Keratinocyte (primary cell): Measurements from ENCODE around the gene ARL15. TPM values are rescaled to one million over a fixed set of nuclear protein-coding genes. Genes with fewer than 3 reads are reported as not detected.

Experiments
- DNase-seq: peaks from one replicate; pipeline ENCODE4 v3.0.0-alpha.2; 2011; ENCODE audit warnings: low read depth, missing footprints, low spot score
- FAIRE-seq: peaks from 2 replicates; lab custom pipeline; 2011; peaks lifted over from hg19 to GRCh38; lab: Jason Lieb, UNC
- H2AFZ ChIP-seq: 2 replicates; pipeline ENCODE4 v1.6.0; 2012; ENCODE audit warnings: low read length, control low read depth, inconsistent platforms; ENCODE audit not compliant: control insufficient read depth
- H3K27ac ChIP-seq: 2 replicates; pipeline ENCODE4 v1.5.1; 2011; ENCODE audit warnings: low read length; ENCODE audit not compliant: control insufficient read depth, insufficient read depth
- H3K27me3 ChIP-seq: 3 replicates; pipeline ENCODE4 v1.6.0; 2011; ENCODE audit warnings: low read length; ENCODE audit not compliant: control insufficient read depth, insufficient read depth; ENCODE audit errors: extremely low read depth
- H3K36me3 ChIP-seq, 2 experiments: 2 replicates in 1 of 2; 3 replicates in 1 of 2; pipeline ENCODE4 v1.5.1; 2011; ENCODE audit warnings: low read length in 2 of 2, mild to moderate bottlenecking in 1 of 2; ENCODE audit not compliant: control insufficient read depth in 2 of 2, insufficient read depth in 2 of 2; ENCODE audit errors: extremely low read depth in 1 of 2
- H3K4me1 ChIP-seq: 3 replicates; pipeline ENCODE4 v1.5.1; 2011; ENCODE audit warnings: low read length; ENCODE audit not compliant: control insufficient read depth, insufficient read depth; ENCODE audit errors: extremely low read depth
- H3K4me2 ChIP-seq: 3 replicates; pipeline ENCODE4 v1.6.0; 2011; ENCODE audit warnings: low read depth, low read length; ENCODE audit not compliant: control insufficient read depth, insufficient read depth; ENCODE audit errors: extremely low read depth
- H3K4me3 ChIP-seq, 3 experiments: fragments of 200-600 bp in 1 of 3; sonication (generic) in 1 of 3; 2 replicates in 2 of 3; 3 replicates in 1 of 3; pipeline ENCODE4 v1.5.1; 2011 to 2016; ENCODE audit warnings: low read length in 3 of 3, mild to moderate bottlenecking in 3 of 3, control low read depth in 2 of 3, inconsistent platforms in 1 of 3, low read depth in 1 of 3, mixed read lengths in 1 of 3, mixed run types in 1 of 3, moderate library complexity in 1 of 3; ENCODE audit not compliant: control insufficient read depth in 2 of 3, insufficient read depth in 2 of 3; ENCODE audit errors: extremely low read depth in 1 of 3
- H3K79me2 ChIP-seq: 2 replicates; pipeline ENCODE4 v1.6.0; 2012; ENCODE audit warnings: low read length; ENCODE audit not compliant: control insufficient read depth, insufficient read depth
- H3K9ac ChIP-seq: 3 replicates; pipeline ENCODE4 v1.6.0; 2011; ENCODE audit warnings: low read length; ENCODE audit not compliant: control insufficient read depth, insufficient read depth; ENCODE audit errors: extremely low read depth
- H3K9me1 ChIP-seq: 3 replicates; pipeline ENCODE4 v1.6.0; 2011; ENCODE audit warnings: low read length; ENCODE audit not compliant: control insufficient read depth, insufficient read depth; ENCODE audit errors: extremely low read depth
- H3K9me3 ChIP-seq: 2 replicates; pipeline ENCODE4 v1.5.1; 2012; ENCODE audit warnings: low read depth, low read length; ENCODE audit not compliant: control insufficient read depth
- H4K20me1 ChIP-seq: 3 replicates; pipeline ENCODE4 v1.6.0; 2011; ENCODE audit warnings: low read length; ENCODE audit not compliant: control insufficient read depth, insufficient read depth; ENCODE audit errors: extremely low read depth
- EZH2 ChIP-seq: IDR thresholded peaks from one replicate; pipeline ENCODE4 v1.6.1; 2012; ENCODE audit warnings: inconsistent platforms, mild to moderate bottlenecking, low read length, moderate library complexity
- dilution Hi-C: fragments of 300-500 bp; cut with MboI; formaldehyde crosslinking; loops from one replicate; pipeline ENCODE4 v1.7.0; 2020; ENCODE audit warnings: low sequenced_read_pairs; ENCODE audit not compliant: extremely low pct_ligation_motif_present
- polyA plus RNA-seq, 5 experiments: library from polyadenylated mRNA; depleted of rRNA in 3 of 5; stranded (reverse) in 3 of 5; stranded (forward) in 1 of 5; unstranded in 1 of 5; fragments of >200 nt; gene quantifications; 1 replicate in 1 of 5; 2 replicates in 3 of 5; 3 replicates in 1 of 5; pipeline versions ENCODE4 v1.2.1 to v1.2.3, GENCODE V29; 2011 to 2012; ENCODE audit warnings: missing spikeins in 2 of 5, low read depth in 1 of 5, low replicate concordance in 1 of 5
- TF ChIP-seq, protein P1 (sequence below), 3 experiments: IDR thresholded peaks in 1 of 3; conservative IDR thresholded peaks in 1 of 3; optimal IDR thresholded peaks in 1 of 3; 2 replicates in 2 of 3; 3 replicates in 1 of 3; pipeline versions ENCODE3 to v1.5.1; 2011; ENCODE audit warnings: low read length in 3 of 3, mild to moderate bottlenecking in 3 of 3, moderate library complexity in 2 of 3, control low read depth in 1 of 3, inconsistent platforms in 1 of 3; ENCODE audit not compliant: insufficient read depth in 2 of 3; ENCODE audit errors: extremely low read depth in 1 of 3

Gene ARL15
- polyA plus RNA-seq, 1 donor (not counting 4 experiments of a cell fraction or from before 2014, with no cell fraction given) = 19.7 TPM

DNA sequence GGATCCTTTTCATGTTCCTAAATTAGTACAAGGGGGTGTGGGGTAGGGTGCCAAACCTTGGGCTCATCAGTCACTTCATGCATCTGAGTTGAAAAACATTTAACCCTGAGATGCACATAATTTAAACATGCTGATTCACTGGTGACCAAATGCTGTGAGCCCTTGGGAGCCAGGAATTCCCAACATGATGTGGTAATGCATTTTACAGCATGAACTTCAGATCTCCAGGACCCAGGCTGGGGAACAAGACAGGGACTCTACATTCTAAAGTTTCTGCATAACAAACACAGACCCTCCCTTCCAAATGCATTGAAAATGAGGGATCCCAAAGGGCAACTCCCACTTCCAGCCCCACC is 427.7 kb downstream of the ARL15 start:
- Histone ChIP-seq H2AFZ (no peak overlapping the region), H3K27me3 (no peaks in the 10 kb centered on the region), H3K27ac (no peak overlapping the region), H3K9me1 (no peaks in the 10 kb centered on the region), H3K4me1 (no peaks in the 10 kb centered on the region), H3K79me2 (no peaks in the 10 kb centered on the region), H3K9me3 (no peaks in the 10 kb centered on the region), H3K36me3 (no peaks in the 10 kb centered on the region), H3K4me2 (no peak overlapping the region), H4K20me1 (no peaks in the 10 kb centered on the region), H3K4me3 (no peak overlapping the region), H3K9ac (no peak overlapping the region)
- no peak for DNase-seq
- no peak for FAIRE-seq
- no peak for TF ChIP-seq EZH2
- TF ChIP-seq, protein P1, sequence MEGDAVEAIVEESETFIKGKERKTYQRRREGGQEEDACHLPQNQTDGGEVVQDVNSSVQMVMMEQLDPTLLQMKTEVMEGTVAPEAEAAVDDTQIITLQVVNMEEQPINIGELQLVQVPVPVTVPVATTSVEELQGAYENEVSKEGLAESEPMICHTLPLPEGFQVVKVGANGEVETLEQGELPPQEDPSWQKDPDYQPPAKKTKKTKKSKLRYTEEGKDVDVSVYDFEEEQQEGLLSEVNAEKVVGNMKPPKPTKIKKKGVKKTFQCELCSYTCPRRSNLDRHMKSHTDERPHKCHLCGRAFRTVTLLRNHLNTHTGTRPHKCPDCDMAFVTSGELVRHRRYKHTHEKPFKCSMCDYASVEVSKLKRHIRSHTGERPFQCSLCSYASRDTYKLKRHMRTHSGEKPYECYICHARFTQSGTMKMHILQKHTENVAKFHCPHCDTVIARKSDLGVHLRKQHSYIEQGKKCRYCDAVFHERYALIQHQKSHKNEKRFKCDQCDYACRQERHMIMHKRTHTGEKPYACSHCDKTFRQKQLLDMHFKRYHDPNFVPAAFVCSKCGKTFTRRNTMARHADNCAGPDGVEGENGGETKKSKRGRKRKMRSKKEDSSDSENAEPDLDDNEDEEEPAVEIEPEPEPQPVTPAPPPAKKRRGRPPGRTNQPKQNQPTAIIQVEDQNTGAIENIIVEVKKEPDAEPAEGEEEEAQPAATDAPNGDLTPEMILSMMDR (optimal IDR thresholded peaks at IDR 0.05 in 1 of 3, IDR thresholded peaks at IDR 0.05 in 1 of 3, conservative IDR thresholded peaks at IDR 0.05 in 1 of 3; ENCODE audit: extremely low read depth in 1 of 3, insufficient read depth in 2 of 3, low read length in 3 of 3) = no peak
- dilution Hi-C loops = no loop called here

DNA sequence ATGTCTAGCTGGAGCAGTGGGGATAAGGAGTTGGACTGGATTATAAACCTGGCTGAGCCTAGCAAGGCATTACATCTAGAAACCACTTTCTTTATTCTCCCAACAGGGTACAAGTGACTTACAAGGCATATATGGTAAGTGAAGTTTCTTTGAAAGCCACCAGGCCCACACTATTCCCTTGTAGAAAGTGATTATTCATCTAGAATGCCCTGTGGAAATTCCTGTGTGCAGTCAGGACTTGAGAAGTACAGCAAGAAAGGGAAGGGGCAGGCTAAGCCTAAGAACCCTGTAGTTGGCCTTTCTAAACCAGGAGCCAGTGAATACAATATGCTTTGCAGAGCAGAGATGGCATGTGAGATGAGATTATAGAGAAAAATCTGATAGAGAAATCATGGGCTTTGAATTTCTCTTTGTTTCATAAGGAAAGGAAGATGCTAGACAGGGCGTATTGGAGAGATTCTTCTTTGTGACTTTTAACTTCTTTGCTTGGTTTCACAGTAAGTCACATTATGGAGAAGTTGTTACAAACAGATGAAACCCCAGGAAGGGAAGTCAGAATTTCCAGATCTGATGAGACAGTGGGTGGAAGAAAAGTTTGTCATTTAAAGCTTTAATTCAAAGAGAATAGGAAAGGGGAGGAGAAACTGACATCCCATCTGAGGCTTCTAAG is 428.2 kb downstream of the ARL15 start:
- Histone ChIP-seq H4K20me1 (no peaks in the 10 kb centered on the region), H3K9me1 (no peaks in the 10 kb centered on the region), H3K4me3 (no peak overlapping the region), H3K27ac (no peak overlapping the region), H3K9me3 (no peaks in the 10 kb centered on the region), H3K4me1 (no peaks in the 10 kb centered on the region), H3K79me2 (no peaks in the 10 kb centered on the region), H3K27me3 (no peaks in the 10 kb centered on the region), H3K9ac (no peak overlapping the region), H3K4me2 (no peak overlapping the region), H2AFZ (no peak overlapping the region), H3K36me3 (no peaks in the 10 kb centered on the region)
- DNase-seq (no peak), FAIRE-seq (no peak)
- dilution Hi-C loops = no loop called here
- no peak for TF ChIP-seq EZH2
- TF ChIP-seq, protein P1 (optimal IDR thresholded peaks at IDR 0.05 in 1 of 3, IDR thresholded peaks at IDR 0.05 in 1 of 3, conservative IDR thresholded peaks at IDR 0.05 in 1 of 3; ENCODE audit: extremely low read depth in 1 of 3, insufficient read depth in 2 of 3, low read length in 3 of 3) = no peak
